H1 (cell line): ENCODE measurements around the gene CENPF. TPM values are rescaled to one million over a fixed set of nuclear protein-coding genes. Genes with fewer than 3 reads are reported as not detected.

ENCODE experiments used
- BRCA1 ChIP-seq: IDR thresholded peaks from 2 replicates; pipeline ENCODE4 v1.6.1; 2012; ENCODE audit warnings: low read depth, low read length, improper control_type of control experiment
- CBX8 ChIP-seq: fragments of 300-800, 300-1000 bp; sonication (generic); IDR thresholded peaks from 2 replicates; pipeline ENCODE4 v1.7.1; 2016; ENCODE audit warnings: low read depth, low read length, borderline replicate concordance
- HDAC2 ChIP-seq, 2 experiments: fragments of 300-600 bp in 1 of 2; sonication (generic) in 1 of 2; IDR thresholded peaks; 2 replicates each; pipeline ENCODE4 v1.6.1; 2011 to 2012; ENCODE audit warnings: low read depth in 2 of 2, low read length in 2 of 2, mild to moderate bottlenecking in 2 of 2, moderate library complexity in 2 of 2, borderline replicate concordance in 1 of 2, inconsistent platforms in 1 of 2
- JUND ChIP-seq: IDR thresholded peaks from 2 replicates; pipeline ENCODE4 v1.6.1; 2011; ENCODE audit warnings: mild to moderate bottlenecking, improper control_type of control experiment, low read length
- NANOG ChIP-seq: IDR thresholded peaks from 2 replicates; pipeline ENCODE4 v1.6.1; 2011; ENCODE audit warnings: low read length, low read depth, mild to moderate bottlenecking, inconsistent platforms; ENCODE audit not compliant: insufficient read depth, poor library complexity, severe bottlenecking
- RXRA ChIP-seq: IDR thresholded peaks from 2 replicates; pipeline ENCODE4 v1.6.1; 2011; ENCODE audit warnings: low read depth, mild to moderate bottlenecking, low read length, moderate library complexity; ENCODE audit not compliant: insufficient read depth
- SRF ChIP-seq: IDR thresholded peaks from 2 replicates; pipeline ENCODE4 v1.6.1; 2011; ENCODE audit warnings: mild to moderate bottlenecking, low read depth, low read length, moderate library complexity
- SUZ12 ChIP-seq: fragments of 200-600 bp; sonication (generic); IDR thresholded peaks from 2 replicates; pipeline ENCODE4 v1.6.1; 2012; ENCODE audit warnings: mild to moderate bottlenecking, inconsistent platforms, low read length, moderate library complexity, mixed read lengths
- polyA plus RNA-seq, 7 experiments: library from polyadenylated mRNA; depleted of rRNA in 3 of 7; stranded (reverse) in 5 of 7; unstranded in 2 of 7; fragments of >200 nt in 5 of 7; fragments of 200-250 nt in 2 of 7; gene quantifications; 1 replicate in 5 of 7; 2 replicates in 1 of 7; 4 replicates in 1 of 7; pipeline versions ENCODE4 v1.2.1 to v1.2.3, GENCODE V29; 2011 to 2013; ENCODE audit warnings: missing spikeins in 2 of 7, mixed read lengths in 2 of 7
- total RNA-seq: library from RNA; stranded (reverse); fragmentation: NEBNext Ultra II Directional; extraction: Animal tissue kit (Norgen Biotek cat#: 25700); gene quantifications from 2 replicates; pipeline ENCODE4 v1.2.1, GENCODE V29; 2021
- TF ChIP-seq, protein P1 (sequence below): IDR thresholded peaks from 2 replicates; pipeline ENCODE4 v1.6.1; 2012; ENCODE audit warnings: low read length, inconsistent platforms

Gene CENPF
- total and polyA plus RNA-seq, 2 of the 8 experiments (the other 6 are each of a cell fraction or from before 2014, with no cell fraction given) = 13.7 to 170 TPM

DNA sequence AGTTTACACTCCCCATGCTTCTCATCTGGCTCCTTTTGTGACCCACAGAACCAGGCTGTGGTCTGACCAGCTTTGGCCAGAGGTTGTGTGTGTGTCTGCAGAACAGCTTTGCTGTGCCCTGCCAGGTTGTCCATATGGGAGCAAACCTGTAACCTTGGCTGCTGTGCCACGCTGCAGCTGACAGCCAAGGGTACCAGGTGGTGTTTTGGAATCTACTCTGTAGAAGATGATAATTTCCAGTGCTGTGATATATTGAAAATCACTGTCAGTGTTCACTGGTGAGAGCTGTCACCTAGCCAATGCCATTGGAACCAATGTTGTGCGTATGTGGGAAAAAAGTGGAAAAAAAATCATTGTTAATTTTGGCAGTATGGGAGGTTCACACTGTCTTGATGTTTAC, 18.2 kb downstream of the CENPF start (continued):
- TF ChIP-seq, protein P1, sequence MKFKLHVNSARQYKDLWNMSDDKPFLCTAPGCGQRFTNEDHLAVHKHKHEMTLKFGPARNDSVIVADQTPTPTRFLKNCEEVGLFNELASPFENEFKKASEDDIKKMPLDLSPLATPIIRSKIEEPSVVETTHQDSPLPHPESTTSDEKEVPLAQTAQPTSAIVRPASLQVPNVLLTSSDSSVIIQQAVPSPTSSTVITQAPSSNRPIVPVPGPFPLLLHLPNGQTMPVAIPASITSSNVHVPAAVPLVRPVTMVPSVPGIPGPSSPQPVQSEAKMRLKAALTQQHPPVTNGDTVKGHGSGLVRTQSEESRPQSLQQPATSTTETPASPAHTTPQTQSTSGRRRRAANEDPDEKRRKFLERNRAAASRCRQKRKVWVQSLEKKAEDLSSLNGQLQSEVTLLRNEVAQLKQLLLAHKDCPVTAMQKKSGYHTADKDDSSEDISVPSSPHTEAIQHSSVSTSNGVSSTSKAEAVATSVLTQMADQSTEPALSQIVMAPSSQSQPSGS = no peak
- TF ChIP-seq NANOG = no peak
- no peak for TF ChIP-seq HDAC2 (IDR thresholded peaks at IDR 0.05; ENCODE audit: borderline replicate concordance in 1 of 2, low read depth in 2 of 2, low read length in 2 of 2)
- no peak for TF ChIP-seq RXRA
- TF ChIP-seq SRF = no peak
- TF ChIP-seq SUZ12 = no peak
- no peak for TF ChIP-seq BRCA1
- TF ChIP-seq JUND = no peak
- no peak for TF ChIP-seq CBX8
